Adrenal gland (tissue), 12 donors: ENCODE results near the gene SLC35B4. TPM values are rescaled to one million over a fixed set of nuclear protein-coding genes. Genes with fewer than 3 reads are reported as not detected.
A peak's percentile ranks its signal among the peaks of the same experiment; 100 is the strongest.

Source experiments
- DNase-seq, 7 donors: peaks; one replicate each; pipeline ENCODE4 v3.0.0-alpha.2; 2019 to 2020
- H3K27ac ChIP-seq, 5 donors: fragments of 200-600 bp; sonication (generic) in 4 of 5; 1 replicate in 3 of 5; 2 replicates in 2 of 5; pipeline versions ENCODE4 v1.5.1 to v1.8.0; 2016 to 2020; ENCODE audit warnings: mild to moderate bottlenecking in 1 of 5
- H3K27me3 ChIP-seq: fragments of 200-600 bp; 2 replicates; pipeline ENCODE4 v1.8.0; 2021
- H3K36me3 ChIP-seq, 2 donors: fragments of 200-600 bp; replicated peaks in 1 of 2; 1 replicate in 1 of 2; 2 replicates in 1 of 2; pipeline versions ENCODE4 v1.5.1 to v1.8.0; 2018 to 2022
- H3K4me1 ChIP-seq, 2 donors: fragments of 200-600 bp; replicated peaks in 1 of 2; 1 replicate in 1 of 2; 2 replicates in 1 of 2; pipeline versions ENCODE4 v1.5.1 to v1.8.0; 2018 to 2021
- H3K4me3 ChIP-seq, 4 donors: fragments of 200-600 bp; sonication (generic) in 3 of 4; one replicate each; pipeline ENCODE4 v1.5.1; 2016 to 2018
- H3K9me3 ChIP-seq, 3 donors: fragments of 200-600 bp; sonication (generic) in 1 of 3; replicated peaks in 1 of 3; 1 replicate in 2 of 3; 2 replicates in 1 of 3; pipeline versions ENCODE4 v1.5.1 to v1.8.0; 2016 to 2021
- POLR2A ChIP-seq, 2 donors: fragments of 450-650 bp; IDR thresholded peaks; one replicate each; pipeline ENCODE4 v1.6.1; 2017; ENCODE audit warnings: antibody characterized with exemption in 2 of 2, mild to moderate bottlenecking in 2 of 2, moderate library complexity in 1 of 2
- WGBS, 4 donors: extraction: QIAGEN DNeasy Blood & Tissue Kit in 2 of 4; methylation state at CpG; one replicate each; pipeline versions ENCODE4 v1.1.5 to v1.1.7; 2013 to 2017; 5-methylcytosine and 5-hydroxymethylcytosine counted together
- intact Hi-C, 2 donors: fragments of 100-400 bp; cut with DNase I; formaldehyde crosslinking; loops; one replicate each; pipeline versions ENCODE4 v1.14.1 to v1.15.0; 2022 to 2023
- polyA plus RNA-seq, 3 donors: library from polyadenylated mRNA; stranded (reverse); fragments of 200-250 nt in 2 of 3; fragments of 350-450 nt in 1 of 3; fragmentation: Illumina TruSeq in 1 of 3; extraction: RNeasy Lipid Tissue Mini Kit (QIAGEN cat#74804) in 1 of 3; gene quantifications; one replicate each; pipeline ENCODE4 v1.2.3, GENCODE V29; 2013 to 2014
- total RNA-seq, 9 donors: library from RNA; depleted of rRNA in 4 of 9; stranded (reverse); fragments of >200 nt in 4 of 9; fragments of 120-200 nt in 1 of 9; fragmentation: NEBNext Ultra II Directional in 1 of 9; extraction: Animal tissue kit (Norgen Biotek cat#: 25700) in 1 of 9; gene quantifications; one replicate each; pipeline versions ENCODE4 v1.1.0 to v1.2.4, GENCODE V29; 2013 to 2023
- TF ChIP-seq, protein P1 (sequence below), 6 experiments: fragments of 450-650 bp in 4 of 6; fragments of 200-600 bp in 2 of 6; sonication (generic) in 1 of 6; IDR thresholded peaks; 1 replicate in 5 of 6; 2 replicates in 1 of 6; pipeline versions ENCODE4 v1.5.1 to v1.8.0; 2016 to 2021; ENCODE audit warnings: antibody characterized with exemption in 6 of 6, mild to moderate bottlenecking in 2 of 6, moderate library complexity in 1 of 6
- donor health status: healthy with polysubstance abuse.
- donor health status: Bipolar disorder and iron deficiency.
- donor health status: DM: yes; HTN: yes; CAD: no.
- donor health status: DM: no; HTN: no; CAD: no.
- donor health status: DM: no; HTN: no; CAD: no.
- donor health status: DM: yes; HTN: yes; CAD: no.

Gene SLC35B4
- total and polyA plus RNA-seq, 12 donors: 6.9 to 34.9 (median 18.1) TPM

DNA sequence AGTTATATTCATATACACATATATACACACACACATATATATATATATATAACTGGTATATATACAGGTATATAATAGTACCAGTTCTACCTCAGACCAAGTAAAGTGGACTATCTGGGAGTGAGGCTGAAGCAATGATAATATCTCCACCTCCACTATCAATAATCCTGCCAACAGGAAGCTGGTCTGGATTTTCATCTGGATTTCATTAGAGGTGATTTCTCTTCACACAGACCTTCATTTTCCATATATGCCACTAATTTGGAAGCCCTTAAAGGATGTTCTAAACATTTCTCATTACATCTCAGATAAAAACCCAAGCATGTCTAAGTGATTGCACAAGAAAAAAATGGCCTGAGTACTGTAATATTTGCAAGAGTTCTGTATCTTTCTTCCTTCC lies 1.7 kb upstream of the SLC35B4 start:
- H3K4me1 ChIP-seq: peaks cover 5 to 7% of the 10 kb centered on the region in 2 donors
- intact Hi-C loops: no loop called here
- DNase-seq: no peak
- H3K9me3 ChIP-seq: no peaks in the 10 kb centered on the region
- H3K27me3 ChIP-seq: no peaks in the 10 kb centered on the region
- TF ChIP-seq POLR2A (IDR thresholded peaks at IDR 0.05): no peak
- TF ChIP-seq, protein P1, sequence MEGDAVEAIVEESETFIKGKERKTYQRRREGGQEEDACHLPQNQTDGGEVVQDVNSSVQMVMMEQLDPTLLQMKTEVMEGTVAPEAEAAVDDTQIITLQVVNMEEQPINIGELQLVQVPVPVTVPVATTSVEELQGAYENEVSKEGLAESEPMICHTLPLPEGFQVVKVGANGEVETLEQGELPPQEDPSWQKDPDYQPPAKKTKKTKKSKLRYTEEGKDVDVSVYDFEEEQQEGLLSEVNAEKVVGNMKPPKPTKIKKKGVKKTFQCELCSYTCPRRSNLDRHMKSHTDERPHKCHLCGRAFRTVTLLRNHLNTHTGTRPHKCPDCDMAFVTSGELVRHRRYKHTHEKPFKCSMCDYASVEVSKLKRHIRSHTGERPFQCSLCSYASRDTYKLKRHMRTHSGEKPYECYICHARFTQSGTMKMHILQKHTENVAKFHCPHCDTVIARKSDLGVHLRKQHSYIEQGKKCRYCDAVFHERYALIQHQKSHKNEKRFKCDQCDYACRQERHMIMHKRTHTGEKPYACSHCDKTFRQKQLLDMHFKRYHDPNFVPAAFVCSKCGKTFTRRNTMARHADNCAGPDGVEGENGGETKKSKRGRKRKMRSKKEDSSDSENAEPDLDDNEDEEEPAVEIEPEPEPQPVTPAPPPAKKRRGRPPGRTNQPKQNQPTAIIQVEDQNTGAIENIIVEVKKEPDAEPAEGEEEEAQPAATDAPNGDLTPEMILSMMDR (IDR thresholded peaks at IDR 0.05): no peak
- H3K27ac ChIP-seq: no peak overlapping the region
- no peak overlapping the region for H3K4me3 ChIP-seq
- no peaks in the 10 kb centered on the region for H3K36me3 ChIP-seq

DNA sequence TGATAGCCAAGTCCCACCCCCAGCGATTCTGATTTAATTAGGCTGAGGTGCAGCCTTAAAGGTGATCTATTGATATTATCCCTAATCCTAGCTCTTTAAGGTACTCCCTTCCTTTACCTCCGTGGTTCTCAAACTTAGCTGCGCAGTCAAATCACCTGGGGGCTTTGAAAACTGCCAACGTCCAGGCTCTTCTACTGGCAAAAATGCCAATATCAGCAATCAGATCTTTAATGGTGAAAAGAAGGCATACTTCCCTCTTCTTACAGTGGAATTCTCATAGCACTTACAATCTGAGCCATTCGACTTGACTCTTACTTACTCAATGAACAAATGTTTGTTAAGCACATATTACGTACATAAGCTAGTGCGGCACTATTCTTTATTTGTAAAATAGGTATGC lies 704 bp upstream of the SLC35B4 start:
- no peaks in the 10 kb centered on the region for H3K36me3 ChIP-seq
- peaks cover 5 to 7% of the 10 kb centered on the region in 2 donors for H3K4me1 ChIP-seq
- TF ChIP-seq, protein P1 (IDR thresholded peaks at IDR 0.05): no peak
- no peak for TF ChIP-seq POLR2A (IDR thresholded peaks at IDR 0.05)
- no peaks in the 10 kb centered on the region for H3K9me3 ChIP-seq
- intact Hi-C loops: no loop called here
- H3K27ac ChIP-seq: peak overlapping the region in 1 of 5 donors; percentile 94
- DNase-seq: no peak
- no peaks in the 10 kb centered on the region for H3K27me3 ChIP-seq
- H3K4me3 ChIP-seq: peak overlapping the region in 2 of 4 donors; percentile 98 to 99
- 70 to 71% (median 71%) methylated on average over 7 of the region's 7 CpGs for WGBS, 4 donors

DNA sequence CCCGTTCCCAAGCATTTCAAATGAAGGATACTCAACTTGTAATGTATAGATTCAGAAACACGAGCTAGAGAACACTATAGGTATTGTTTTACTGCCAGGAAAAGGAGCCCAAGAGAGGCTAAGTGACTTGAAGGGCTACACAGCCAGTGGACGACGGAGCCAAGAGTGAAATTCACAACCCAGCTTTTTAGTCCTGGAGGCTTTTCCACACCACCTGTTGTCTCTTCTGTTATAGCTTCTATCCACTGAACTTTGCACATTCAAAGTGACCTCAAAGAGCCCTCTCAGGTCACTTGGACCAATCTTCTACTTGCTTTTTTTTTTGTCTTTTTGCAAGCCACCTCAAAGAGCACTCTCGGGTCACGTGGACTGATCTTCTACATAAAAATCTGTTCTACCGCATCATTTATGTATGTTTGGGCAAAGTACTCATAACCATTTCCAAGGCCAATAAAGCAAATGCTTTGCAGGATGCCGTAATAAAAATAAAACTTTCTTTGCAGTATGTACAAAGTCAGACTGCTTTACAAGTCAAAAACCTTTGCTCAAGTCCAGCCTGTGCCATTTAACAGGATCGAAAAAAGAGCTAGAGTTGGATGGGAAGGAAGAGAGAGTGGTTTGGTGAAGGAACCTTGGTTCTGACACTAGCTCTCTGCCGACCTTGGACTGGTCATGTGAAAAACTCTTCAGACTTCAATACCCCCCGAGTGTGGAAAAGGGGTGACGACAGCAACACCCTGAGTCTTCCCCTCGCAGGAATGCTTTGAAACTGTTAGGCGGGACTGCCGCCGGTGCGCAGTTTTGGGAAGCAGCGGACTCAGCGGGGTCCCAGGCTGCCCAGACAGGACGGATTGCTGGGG lies 821 bp downstream of the SLC35B4 start:
- Histone ChIP-seq H3K9me3 (no peaks in the 10 kb centered on the region), H3K4me1 (peaks cover 5 to 7% of the 10 kb centered on the region in 2 donors), H3K36me3 (no peaks in the 10 kb centered on the region), H3K27me3 (no peaks in the 10 kb centered on the region), H3K4me3 (peak overlapping the region; percentile 76 to 99 (median 93)), H3K27ac (peak overlapping the region; percentile 34 to 94 (median 81))
- TF ChIP-seq POLR2A (IDR thresholded peaks at IDR 0.05): no peak
- TF ChIP-seq, protein P1 (IDR thresholded peaks at IDR 0.05): no peak
- 23 to 41% (median 27%) methylated on average over 12 to 20 of the region's 20 CpGs for WGBS, 4 donors
- DNase-seq: peak in 3 of 7 donors; percentile 39 to 60 (median 41)
- intact Hi-C loops: no loop called here

DNA sequence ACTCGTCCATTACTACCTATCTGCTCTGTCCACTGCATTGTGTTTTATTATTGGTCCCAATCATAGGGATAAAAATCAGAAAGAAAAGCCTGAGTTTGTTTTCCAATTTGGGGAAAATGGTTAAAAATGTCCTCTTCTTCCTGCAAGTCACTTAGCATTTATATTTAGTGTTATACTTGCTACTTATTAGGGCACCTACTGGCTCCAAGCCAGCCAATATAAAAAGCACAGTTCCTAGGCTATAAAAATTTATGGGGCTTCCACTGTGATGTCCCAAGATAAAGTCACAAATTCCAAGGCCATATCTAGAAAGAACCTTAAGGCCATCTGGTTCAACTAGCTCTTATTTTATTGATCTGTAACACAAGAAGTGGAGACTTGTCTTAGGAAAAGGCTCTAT lies 3.2 kb downstream of the SLC35B4 start:
- peaks cover 5 to 12% of the 10 kb centered on the region in 2 donors for H3K4me1 ChIP-seq
- no peak overlapping the region for H3K4me3 ChIP-seq
- H3K9me3 ChIP-seq: no peaks in the 10 kb centered on the region
- intact Hi-C loops: no loop called here
- H3K36me3 ChIP-seq: no peaks in the 10 kb centered on the region
- H3K27ac ChIP-seq: no peak overlapping the region
- DNase-seq: no peak
- 85 to 100% (median 93%) methylated on average over 1 of the region's 1 CpG for WGBS, 4 donors
- H3K27me3 ChIP-seq: no peaks in the 10 kb centered on the region
- TF ChIP-seq, protein P1 (IDR thresholded peaks at IDR 0.05): no peak
- TF ChIP-seq POLR2A (IDR thresholded peaks at IDR 0.05): no peak
